T-helper 2 cell treated with Interferon-gamma antibody and Interleukin-4, amounts not matched to agents 100 ng/mL and 5 ng/mL, for 36 hours (primary cell): ENCODE data around the gene ARCN1. TPM values are rescaled to one million over a fixed set of nuclear protein-coding genes. Genes with fewer than 3 reads are reported as not detected.
"Not testable (repeated sequence)": the region's sequence is repeated elsewhere in the genome, so short reads cannot be mapped to it uniquely, and the experiment has no call there.

ENCODE experiments used
- intact Hi-C: fragments of 100-400 bp; cut with micrococcal nuclease; formaldehyde crosslinking; loops from one replicate; pipeline ENCODE4 v1.15.1; 2023
- total RNA-seq: library from RNA; stranded (reverse); gene quantifications from 2 replicates; pipeline ENCODE4 v1.2.3, GENCODE V29; 2022

The ARCN1 gene
- total RNA-seq, 1 donor from 2014 or later = 105 TPM

DNA sequence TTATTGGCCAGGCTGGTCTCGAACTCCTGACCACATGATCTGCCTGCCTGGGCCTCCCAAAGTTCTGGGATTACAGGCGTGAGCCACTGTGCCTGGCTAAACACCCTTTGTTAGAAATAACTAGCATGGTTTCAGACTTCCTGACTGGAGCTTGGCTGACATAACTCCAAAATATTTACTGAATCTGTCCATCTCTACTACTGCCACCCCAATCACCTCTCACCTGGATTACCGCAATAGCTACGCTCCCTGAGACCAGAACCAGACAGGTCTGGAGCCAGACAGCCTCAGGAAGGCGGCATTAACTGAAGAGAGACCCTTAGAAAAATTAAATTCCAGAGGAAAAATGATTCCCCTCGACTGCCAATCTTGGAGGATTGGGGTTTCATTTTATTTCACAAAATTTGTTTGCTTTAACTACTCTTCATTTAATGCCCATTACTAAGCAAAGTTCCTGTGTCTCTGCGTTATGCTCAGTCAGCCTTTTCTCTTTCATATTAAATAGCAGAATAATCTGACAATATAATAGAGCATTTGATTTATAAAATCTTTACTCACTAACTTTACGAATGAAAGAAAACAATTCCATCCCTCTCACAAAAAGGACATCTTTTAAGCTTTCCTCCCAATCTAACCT lies 28.1 kb upstream of the ARCN1 start:
- intact Hi-C loops = no loop called here

DNA sequence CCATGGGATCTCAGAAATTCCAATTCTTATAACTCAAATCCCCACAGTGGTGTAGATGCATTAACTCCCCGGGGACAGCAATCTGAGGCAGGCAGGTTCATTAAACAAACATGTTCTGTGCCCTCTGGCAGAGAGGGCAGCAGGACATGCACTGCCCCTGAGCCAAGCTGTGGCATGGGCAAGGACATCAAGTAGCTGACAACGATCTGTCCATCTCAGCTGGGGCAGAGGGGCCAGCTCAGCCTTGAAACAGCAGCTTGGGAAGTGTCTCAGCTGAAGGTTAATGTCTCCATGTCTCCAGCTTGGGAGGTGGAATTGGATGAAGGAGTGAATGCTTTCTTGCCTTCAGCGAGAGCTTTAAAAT lies 27.6 kb upstream of the ARCN1 start:
- intact Hi-C loops = no loop called here

DNA sequence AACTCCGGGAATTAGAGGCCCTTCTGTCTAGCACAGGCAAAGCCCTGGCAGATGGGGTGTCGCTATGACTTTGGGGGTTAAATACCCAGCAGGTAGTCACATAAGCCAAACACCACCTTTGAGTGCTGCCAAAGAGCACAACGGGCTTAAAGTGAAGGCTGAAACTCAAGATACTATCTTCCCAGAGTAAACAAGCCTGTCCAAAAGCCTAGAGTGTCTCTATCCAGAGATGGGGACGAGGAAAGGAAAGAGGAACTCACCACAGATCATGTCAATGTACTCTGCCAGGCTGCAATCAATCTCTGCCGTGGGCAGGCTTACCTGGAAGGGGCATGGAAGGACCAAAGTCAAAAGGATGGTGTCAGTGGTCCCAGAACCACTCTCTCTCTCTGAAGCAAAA lies 26.7 kb upstream of the ARCN1 start:
- intact Hi-C loops = no loop called here

DNA sequence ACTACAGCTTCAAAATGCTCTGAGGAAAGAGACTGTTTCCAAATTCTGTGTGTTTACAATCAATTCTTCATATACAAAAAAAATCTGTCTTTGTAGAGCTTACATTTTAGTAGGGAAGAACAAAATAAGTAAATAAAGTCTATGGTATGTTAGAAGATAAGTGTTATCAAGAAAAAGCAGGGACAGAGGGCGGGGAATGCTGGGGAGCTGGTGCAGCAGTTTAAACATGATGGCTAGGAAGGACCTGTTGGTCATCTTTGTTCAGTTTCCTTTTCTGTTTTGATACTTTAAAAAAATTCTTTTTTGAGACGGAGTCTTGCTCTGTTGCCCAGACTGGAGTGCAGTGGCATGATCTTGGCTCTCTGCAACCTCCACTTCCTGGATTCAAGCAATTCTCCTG lies 25.1 kb upstream of the ARCN1 start:
- intact Hi-C loops = no loop called here

DNA sequence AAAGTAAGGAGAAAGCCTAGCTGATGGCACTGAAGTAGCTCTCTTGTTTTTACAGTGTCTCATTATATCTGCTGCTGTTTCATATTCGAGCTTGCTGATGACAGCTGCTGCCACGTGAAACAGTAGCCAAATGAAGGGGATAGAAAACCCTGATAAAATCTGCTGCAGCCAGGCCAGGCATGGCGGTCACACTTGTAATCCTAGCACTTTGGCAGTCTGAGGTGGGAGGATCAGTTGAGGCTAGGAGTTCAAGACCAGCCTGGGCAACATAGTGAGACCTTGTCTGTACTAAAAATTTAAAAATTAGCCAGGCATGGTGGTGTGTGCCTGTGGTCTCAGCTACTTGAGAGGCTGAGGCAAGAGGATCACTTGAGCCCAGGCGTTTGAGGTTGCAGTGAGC lies 19.9 kb upstream of the ARCN1 start:
- intact Hi-C loops = no loop called here

DNA sequence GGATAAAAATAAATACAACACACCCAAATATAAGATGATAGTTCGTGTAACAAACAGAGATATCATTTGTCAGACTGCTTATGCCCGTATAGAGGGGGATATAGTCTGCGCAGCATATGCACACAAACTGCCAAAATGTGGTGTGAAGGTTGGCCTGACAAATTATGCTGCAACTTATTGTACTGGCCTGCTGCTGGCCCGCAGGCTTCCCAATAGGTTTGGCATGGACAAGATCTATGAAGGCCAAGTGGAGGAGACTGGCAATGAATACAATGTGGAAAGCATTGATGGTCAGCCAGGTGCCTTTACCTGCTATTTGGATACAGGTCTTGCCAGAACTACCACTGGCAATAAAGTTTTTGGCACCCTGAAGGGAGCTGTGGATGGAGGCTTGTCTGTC lies 11.4 kb upstream of the ARCN1 start:
- intact Hi-C loops = no loop called here

DNA sequence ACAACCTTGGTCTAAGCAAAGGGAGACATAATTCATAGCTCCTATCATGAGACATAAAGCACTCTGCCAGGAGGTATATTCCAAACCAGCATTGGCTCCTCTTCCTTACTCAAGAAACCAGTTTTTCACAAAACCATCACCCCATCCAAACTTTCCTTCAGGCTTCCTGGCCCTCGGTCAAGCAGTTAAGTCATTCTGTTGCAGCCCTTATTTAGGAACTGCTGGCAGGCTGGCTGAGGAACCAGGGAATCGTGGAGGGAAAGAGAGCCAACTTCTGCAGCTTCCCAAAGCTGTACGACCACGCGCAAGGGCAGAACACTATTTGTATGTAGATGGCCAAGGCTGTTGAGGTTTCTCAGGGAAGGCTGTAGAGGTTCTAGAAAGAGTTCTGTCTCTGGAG lies 7.2 kb upstream of the ARCN1 start:
- intact Hi-C loops = loop anchor here (5.0 kb wide), 1 partner anchor 208 kb away; the partner anchor contains the start of gene UBE4A

DNA sequence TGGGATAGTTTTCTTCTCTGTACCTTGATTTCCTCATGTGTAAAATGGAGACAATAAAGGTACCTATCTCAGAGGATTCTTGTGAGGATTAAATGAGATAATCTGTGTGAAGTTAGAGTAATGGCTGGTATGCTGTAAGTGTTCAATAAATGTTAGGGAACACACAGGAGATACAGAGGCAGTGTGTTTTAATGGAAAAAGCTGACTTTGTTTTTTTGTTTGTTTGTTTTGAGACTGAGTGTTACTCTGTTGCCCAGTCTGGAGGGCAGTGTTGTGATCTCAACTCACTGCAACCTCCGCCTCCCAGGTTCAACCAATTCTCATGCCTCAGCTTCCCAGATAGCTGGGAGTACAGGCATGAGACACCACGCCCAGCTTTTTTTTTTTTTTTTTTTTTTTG lies 2.5 kb upstream of the ARCN1 start:
- intact Hi-C loops = loop anchor here (5.0 kb wide), 4 partner anchors 132 to 267 kb away; partner anchors contain the start of genes CD3E, KMT2A and UBE4A

DNA sequence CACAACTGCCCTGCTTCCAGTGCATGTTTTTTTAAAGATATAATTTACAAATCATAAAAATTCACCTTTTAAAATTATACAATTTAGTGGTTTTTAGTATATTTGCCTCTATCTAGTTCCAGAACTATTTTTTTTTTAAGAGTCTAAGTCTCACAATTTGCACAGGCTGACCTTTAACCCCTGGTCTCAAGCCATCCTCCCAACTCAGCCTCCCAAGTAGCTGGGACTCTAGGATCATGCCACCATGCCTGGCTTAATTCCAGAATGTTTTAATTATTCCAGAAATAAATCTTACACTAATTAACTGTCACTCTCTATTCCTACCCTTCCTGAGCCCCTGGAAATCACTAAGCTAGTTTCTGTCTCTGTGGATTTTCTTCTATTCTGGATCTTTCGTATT lies 1.4 kb upstream of the ARCN1 start:
- intact Hi-C loops = loop anchor here (5.0 kb wide), 3 partner anchors 133 to 268 kb away; partner anchors contain the start of genes CD3E and KMT2A

DNA sequence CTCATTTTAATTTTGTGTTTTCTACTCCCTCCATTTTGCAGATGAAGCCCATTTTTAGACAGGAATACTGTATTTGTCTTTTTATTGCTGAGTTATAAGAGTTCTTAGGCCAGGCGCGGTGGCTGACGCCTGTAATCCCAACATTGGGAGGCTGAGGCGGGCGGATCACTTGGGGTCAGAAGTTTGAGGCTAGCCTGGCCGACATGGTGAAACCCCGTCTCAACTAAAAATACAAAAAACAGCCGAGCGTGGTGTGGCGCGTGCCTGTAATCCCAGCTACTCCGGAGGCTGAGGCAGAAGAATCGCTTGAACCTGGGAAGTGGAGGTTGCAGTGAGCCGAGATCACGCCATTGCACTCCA lies 528 bp upstream of the ARCN1 start:
- intact Hi-C loops = loop anchor here (2.0 to 5.0 kb wide), 4 partner anchors 134 to 269 kb away; partner anchors contain the start of genes CD3E, DDX6 and KMT2A

DNA sequence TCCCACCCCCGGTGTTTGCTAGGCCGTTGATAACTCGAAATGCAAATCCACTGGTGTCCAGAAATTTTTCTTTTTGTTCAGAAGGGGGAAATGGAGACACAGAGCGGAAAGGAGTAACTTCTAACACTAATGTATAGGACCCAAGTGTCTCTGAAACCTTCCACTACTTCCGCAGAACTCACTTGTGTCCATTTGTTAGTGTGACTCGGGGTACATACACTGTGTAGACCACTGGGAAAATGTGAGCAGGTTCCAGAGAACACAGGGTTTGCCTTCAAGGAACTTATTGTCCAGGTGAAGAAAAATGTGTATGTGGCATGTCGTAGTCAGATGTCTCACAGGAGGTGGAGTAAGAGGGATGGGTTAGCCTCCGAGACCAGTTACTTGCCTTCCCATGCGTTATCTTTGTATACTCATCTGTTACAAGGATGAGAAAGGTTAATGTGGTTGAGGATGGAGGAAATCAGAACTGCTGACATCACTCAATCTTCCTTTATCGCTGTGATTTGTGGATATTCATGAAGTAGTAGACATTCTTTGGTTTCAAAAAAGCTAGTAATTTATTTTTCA lies 857 bp downstream of the ARCN1 start:
- intact Hi-C loops = loop anchor here (2.0 to 5.0 kb wide), 4 partner anchors 136 to 271 kb away; partner anchors contain the start of genes CD3E, DDX6 and KMT2A

DNA sequence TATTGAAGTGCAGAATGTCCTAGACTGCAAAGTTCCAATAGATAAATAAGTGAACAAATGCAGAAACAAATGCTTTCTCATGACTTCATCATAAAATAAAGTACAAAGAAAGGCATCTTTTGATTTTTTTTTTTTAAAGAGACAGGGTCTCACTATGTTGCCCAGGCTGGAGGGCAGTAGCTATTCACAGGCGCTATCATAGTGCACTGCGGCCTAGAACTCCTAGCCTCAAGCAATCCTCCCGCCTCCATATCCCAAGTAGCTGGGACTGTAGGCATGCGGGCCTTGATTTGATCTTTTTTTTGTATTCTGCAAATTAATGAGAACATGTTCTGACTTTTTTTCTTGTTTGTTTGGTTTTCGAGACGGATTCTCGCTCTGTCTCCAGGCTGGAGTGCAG lies 2.4 kb downstream of the ARCN1 start:
- intact Hi-C loops = loop anchor here (5.0 kb wide), 3 partner anchors 137 to 272 kb away; partner anchors contain the start of genes CD3E and KMT2A

DNA sequence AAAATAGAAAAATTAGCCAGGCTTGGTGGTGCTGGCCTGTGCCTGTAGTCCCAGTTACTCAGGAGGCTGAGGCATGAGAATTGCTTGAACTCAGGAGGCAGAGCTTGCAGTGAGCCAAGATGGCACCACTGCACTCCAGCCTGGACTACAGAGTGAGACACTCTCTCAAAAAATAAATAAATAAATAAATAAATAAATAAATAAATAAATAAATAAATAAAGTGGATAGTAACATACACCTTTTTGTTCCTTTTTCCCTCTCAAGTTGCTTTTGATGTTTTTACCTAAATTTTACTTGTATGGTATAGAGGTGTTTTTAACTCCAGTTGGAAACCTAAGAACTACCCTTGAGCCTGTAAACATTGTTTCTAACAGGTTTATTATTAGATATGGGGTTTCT lies 5.8 kb downstream of the ARCN1 start:
- intact Hi-C loops = not testable (repeated sequence)

DNA sequence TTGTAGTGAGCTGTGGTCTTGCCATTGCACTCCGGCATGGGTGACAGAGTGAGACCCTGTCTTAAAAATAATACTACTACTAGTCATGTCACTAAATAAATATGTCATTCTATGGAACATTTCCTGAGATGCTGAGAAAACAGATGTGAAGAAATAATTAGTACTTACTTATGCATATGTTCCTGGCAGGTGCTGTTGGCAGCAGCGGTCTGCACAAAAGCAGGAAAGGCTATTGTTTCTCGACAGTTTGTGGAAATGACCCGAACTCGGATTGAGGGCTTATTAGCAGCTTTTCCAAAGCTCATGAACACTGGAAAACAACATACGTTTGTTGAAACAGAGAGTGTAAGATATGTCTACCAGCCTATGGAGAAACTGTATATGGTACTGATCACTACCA lies 8.8 kb downstream of the ARCN1 start:
- intact Hi-C loops = no loop called here

DNA sequence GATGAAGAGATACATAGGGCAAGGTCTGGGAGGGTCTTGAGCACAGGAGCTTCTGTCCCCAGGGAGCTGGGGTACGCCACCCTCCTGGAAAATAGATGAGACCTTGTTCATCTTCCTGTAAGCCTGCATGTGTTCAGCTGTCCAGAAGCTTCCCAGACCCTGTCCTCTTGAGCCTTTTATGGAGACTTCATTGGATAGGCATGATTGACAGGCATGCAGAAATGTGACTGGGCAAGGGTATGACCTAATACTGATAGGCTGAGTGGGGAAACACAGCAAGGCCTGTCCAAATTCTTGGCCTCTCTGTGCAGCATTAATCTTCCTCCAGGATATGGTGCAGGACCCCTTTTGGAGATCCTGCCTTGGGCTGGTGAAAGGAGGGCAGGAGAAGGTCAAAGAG lies 15.7 kb downstream of the ARCN1 start:
- intact Hi-C loops = no loop called here

DNA sequence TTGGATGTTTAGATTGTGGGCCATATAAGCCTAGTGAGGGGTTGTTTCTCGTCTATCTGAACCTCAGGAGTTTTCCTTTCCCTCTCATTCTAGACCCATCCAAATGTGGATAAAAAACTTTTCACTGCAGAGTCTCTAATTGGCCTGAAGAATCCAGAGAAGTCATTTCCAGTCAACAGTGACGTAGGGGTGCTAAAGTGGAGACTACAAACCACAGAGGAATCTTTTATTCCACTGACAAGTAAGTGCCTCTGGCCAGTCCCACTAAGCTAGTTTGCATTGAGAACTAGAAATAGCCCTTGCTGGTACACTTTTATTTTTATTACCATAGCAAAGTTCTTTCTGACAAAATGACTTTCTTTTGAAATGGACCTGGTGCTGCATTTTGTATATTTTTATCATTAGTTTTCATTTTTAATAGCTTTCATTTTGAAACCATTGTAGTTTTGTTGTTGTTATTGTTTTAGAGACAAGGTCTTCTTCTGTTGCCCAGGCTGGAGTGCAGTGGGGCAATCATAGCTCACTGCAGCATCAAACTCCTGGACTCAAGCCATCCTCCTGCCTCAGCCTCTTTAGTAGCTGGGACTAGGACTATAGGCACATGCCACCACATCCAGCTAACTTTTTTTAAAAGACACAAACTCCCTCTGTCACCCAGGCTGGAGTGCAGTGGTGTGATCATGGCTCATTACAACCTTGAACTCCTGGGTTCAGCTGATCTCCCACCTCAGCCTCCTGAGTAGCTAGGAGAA lies 20.6 kb downstream of the ARCN1 start:
- intact Hi-C loops = no loop called here

DNA sequence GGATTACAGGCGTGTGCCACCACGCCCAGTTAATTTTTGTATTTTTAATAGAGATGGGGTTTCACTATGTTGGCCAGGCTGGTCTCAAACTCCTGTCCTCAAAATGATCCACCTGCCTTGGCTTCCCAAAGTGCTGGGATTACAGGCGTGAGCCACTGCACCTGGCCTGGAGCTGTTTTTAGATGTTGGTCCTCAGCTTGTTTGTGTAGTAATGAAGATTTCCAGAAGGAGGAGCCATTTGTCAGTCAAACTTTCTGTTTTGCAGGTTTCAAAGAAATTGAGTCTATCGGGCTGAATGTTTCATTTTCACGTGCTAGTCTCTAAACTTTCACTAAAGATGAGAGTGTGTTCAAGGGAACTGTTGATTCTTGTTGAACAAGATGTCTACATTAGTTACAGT lies 22.8 kb downstream of the ARCN1 start:
- intact Hi-C loops = loop anchor here (2.0 kb wide), 1 partner anchor 16 kb away; no protein-coding TSS in a partner anchor

DNA sequence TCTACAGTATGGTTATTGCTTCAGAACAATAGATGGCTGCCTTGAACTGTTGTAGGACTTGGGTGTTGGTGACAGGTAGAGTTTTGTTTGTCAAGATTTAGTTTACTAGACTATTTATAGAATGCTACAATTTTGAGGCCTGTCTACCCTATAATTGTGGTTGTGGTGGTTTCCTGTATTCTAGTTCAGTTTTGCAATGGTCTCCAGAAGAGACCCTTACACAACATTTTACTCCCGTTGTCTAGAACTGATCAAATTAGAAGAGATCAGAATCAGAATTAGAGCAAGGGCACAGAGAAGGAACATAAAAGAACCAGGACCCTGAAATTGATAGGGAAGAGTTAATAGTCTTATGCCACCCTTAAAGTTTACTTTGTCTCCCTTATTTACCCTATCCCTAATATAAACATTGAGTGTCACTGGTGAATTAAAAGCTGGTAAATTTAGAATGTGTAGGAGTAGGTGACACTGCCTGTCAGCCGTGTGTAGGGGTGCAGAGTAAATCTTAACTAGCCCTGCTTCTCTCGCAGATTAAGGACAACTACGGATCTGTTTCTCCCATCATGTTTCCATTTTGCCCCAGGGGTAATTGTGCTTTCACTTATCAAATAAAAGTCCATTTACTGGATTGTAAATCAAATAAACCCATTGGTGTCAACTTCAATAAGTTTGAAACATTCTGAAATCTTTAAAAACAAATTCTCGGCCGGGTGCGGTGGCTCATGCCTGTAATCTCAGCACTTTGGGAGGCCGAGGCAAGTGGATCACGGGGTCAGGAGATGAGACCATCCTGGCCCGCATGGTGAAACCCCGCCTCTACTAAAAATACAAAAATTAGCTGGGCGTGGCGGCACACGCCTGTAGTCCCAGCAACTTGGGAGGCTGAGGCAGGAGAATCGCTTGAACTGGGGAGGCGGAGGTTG lies 24.3 kb downstream of the ARCN1 start:
- intact Hi-C loops = no loop called here

DNA sequence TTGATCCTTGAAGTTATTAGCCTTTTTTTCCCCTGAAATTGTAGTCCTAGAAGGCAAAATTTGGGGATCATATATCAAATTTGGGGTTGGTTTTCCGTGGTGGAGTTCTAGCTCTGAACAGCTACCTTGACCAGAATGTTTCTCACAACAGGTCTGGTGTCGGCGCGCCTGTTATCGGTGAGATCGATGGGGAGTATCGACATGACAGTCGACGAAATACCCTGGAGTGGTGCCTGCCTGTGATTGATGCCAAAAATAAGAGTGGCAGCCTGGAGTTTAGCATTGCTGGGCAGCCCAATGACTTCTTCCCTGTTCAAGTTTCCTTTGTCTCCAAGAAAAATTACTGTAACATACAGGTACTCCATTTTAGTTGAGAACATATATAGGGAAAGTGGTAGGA lies 25.3 kb downstream of the ARCN1 start:
- intact Hi-C loops = no loop called here

DNA sequence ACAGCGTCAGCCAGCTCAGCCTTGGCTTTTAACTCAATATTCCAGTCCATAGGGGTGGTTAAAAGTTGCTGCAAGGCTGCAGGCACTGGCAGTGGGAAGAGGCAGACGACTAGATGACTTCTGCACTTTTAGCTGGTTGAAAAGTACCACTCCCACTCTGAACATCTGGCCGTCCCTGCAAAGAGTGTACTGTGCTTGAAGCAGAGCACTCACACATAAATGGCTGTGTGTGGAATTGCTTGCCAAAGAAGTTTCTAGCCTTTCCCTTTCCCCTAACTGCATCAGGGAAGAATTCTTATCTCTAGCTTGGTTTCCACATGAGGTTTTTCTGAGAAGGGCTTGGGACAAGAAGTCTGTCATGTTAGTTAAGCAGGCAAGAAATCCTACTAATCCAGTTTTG lies 30.1 kb downstream of the ARCN1 start:
- intact Hi-C loops = no loop called here

DNA sequence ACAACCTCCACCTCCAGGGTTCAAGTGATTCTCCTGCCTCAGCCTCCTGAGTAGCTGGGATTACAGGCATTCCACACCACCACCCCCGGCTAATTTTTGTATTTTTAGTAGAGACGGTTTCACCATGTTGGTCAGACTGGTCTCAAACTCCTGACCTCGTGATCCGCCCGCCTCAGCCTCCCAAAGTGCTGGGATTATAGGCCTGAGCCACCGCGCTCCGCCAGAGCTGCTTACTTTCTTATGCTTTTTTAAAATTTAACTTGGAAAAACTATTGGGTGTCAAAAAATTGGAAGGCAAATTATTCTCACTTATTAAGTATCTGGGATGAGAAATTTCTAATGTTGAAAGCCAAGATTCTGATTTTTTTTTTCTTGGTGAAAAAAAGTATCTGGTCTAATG lies 31.5 kb downstream of the ARCN1 start:
- intact Hi-C loops = not testable (repeated sequence)
